Cardiac septum (tissue), 1 donor: Measurements from ENCODE around the gene PPM1D. TPM values are rescaled to one million over a fixed set of nuclear protein-coding genes. Genes with fewer than 3 reads are reported as not detected.
"Not testable (repeated sequence)": the region's sequence is repeated elsewhere in the genome, so short reads cannot be mapped to it uniquely, and the experiment has no call there.

Source experiments
- DNase-seq: peaks from one replicate; pipeline ENCODE4 v3.0.0-alpha.2; 2020; ENCODE audit warnings: low spot score
- intact Hi-C: fragments of 100-400 bp; cut with DNase I; formaldehyde crosslinking; loops from one replicate; pipeline ENCODE4 v1.14.0; 2022
- long read RNA-seq: library from polyadenylated mRNA; unstranded; transcript quantifications from one replicate; pipeline ENCODE4 v2.0.0, GENCODE V29; 2021
- total RNA-seq: library from RNA; stranded (reverse); fragmentation: NEBNext Ultra II Directional; extraction: Animal tissue kit (Norgen Biotek cat#: 25700); gene quantifications from one replicate; pipeline ENCODE4 v1.2.1, GENCODE V29; 2021
- donor health status: DM: no; HTN: no; CAD: no.

Gene PPM1D
- total RNA-seq = 6.2 TPM
- long read RNA-seq, full-length matches to known transcripts = 12 of 15 reads
- long read RNA-seq, partial matches to known transcripts = 1 of 15 reads
- long read RNA-seq, other reads (novel, unspliced or antisense) = 2 of 15 reads

GRCh38 chr17:60599620-60600489, at the start of gene PPM1D:
TSS of gene PPM1D (plus strand) at chr17:60600193. CDS start at chr17:60600415, 222 bp downstream.
- peak; percentile 99 for DNase-seq
- intact Hi-C loops = loop anchor here (2.0 to 5.0 kb wide), 2 partner anchors 75 to 77 kb away; partner anchors contain the start of gene BCAS3

DNA sequence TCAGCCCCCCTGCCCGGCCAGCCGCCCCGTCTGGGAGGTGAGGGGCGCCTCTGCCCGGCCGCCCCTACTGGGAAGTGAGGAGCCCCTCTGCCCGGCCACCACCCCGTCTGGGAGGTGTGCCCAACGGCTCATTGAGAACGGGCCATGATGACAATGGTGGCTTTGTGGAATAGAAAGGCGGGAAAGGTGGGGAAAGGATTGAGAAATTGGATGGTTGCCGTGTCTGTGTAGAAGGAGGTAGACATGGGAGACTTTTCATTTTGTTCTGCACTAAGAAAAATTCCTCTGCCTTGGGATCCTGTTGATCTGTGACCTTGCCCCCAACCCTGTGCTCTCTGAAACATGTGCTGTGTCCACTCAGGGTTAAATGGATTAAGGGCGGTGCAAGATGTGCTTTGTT, 47.7 kb upstream of the PPM1D start:
- intact Hi-C loops, DNase-seq: not testable (repeated sequence)

DNA sequence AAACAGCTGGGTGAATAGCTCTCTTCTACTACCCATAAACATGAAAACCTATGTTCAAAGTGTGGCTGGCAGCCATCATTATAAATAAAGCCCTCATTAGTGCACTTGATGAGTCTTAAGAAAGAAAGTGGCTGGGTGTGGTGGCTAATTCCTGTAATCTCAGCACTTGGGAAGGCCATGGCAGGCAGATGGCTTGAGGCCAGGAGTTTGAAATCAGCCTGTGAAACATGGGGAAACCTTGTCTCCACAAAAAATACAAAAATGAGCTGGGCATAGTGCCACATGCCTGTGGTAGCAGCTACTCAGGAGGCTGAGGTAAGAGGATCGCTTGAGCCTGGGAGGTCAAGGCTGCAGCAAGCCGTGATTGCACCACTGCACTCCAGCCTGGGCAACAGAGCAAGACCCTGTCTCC, 45.6 kb upstream of the PPM1D start:
- no peak for DNase-seq
- intact Hi-C loops = no loop called here

DNA sequence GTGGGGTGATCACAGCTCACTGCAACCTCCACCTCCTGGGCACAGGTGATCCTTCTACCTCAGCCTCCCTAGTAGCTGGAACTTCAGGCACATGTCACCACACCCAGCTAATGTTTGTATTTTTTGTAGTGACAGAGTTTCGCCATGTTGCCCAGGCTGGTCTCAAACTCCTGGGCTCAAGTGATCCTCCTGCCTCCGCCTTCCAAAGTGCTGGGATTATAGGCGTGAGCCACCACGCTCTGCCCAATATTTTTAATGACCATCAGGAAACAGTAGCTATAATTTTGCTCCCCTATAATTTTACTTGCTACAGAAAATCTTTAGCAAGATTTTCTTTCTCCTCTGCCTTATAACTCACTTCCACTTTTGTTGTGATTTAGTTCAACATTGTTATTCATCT, 44.2 kb upstream of the PPM1D start:
- no peak for DNase-seq
- intact Hi-C loops = no loop called here

GRCh38 chr17:60557805-60558204, 42.2 kb upstream of the PPM1D start:
- intact Hi-C loops = no loop called here
- no peak for DNase-seq

- intact Hi-C loops = no loop called here
- no peak for DNase-seq
Measured at GRCh38 chr17:60559659-60559994, 40.4 kb upstream of the PPM1D start.

DNA sequence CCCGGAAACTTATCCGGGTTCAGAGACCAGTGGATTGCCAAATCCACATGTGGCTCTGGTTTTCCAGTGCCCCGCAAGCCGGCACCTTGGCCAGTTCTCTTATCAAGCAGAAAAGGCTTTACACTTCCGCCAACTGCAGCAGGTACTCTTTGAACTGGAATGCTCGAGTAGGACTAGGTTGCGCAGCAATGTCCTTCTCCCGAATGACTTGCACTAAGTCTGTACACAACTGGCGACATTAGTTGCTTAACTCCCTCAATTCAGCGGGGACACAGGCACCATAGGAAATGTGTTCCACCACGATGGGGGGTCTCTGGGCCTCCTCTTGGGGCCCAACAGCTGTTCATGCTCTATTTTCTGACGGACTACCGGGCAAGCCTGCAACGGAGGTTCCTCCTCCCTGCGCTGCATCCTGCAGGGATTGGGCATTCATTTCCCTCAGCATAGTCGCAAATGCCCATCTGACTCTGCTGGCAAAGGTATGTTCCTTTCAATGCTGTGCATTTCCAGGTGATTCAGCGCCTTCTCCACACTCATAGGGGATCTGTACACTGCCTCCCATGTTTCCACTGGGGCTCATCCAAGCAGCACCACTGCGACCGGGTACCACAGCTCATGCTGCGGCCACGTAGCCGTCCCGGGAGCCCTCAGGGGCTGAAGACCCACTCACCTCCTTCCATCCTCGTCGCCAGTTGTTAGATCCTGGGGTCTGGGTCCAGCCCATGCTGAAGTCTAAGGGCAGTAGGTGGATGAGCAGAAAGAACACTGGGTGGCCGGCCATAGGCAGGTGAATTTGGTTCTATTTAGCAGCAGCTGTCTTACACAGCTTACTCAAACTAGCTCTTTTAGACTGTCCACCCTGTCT, 39.8 kb upstream of the PPM1D start:
- intact Hi-C loops = no loop called here
- no peak for DNase-seq

DNA sequence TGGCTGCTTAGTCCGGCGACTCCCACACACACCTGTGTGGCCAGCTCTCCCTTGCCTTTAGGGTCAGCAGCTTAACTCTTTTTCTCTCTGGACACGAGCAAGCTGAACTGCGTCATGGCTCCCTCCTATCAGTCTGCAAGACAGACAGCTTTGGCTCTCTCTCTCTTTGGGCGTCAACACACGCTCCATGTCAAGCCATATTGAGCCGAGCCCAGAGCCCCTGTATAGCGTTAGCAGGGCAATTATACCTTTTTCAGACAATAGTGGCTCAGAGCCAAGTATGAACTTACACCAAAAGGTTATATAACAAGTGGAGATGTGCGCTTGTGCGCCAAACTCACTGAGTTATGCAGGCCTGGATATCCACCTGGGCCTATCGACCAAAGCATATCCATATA, 39.1 kb upstream of the PPM1D start:
- DNase-seq = no peak

GRCh38 chr17:60562421-60562820, 37.6 kb upstream of the PPM1D start:
- intact Hi-C loops = no loop called here
- DNase-seq = no peak

More for the DNA sequence above, 39.1 kb upstream of the PPM1D start:
- intact Hi-C loops = no loop called here

DNA sequence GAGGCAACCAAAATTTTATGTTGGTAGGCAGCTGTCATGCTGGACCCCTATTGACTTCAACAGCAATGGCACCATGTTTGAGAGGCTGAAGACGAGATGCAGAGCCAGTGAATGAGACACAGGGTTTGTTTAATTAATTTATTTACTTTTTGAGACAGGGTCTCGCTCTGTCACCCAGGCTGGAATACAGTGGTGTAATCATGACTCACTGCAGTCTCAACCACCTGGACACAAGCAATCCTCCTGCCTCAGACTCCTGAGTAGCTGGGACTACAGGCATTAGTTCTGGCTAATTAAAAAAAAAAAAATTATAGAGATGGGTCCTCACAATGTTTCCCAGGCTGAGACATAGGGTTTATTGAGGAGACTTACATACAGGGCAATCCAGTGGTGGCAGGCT, 36.2 kb upstream of the PPM1D start:
- intact Hi-C loops = no loop called here

GRCh38 chr17:60565233-60565632, 34.8 kb upstream of the PPM1D start:
- DNase-seq = no peak
- intact Hi-C loops = no loop called here

More for the DNA sequence above, 36.2 kb upstream of the PPM1D start:
- DNase-seq = no peak

GRCh38 chr17:60573236-60574051, 26.5 kb upstream of the PPM1D start:
- intact Hi-C loops = loop anchor here (10.0 kb wide), 1 partner anchor 49 kb away; the partner anchor contains the start of gene APPBP2
- no peak for DNase-seq

GRCh38 chr17:60577147-60577915, 22.7 kb upstream of the PPM1D start:
- no peak for DNase-seq
- intact Hi-C loops = loop anchor here (5.0 to 10.0 kb wide), 2 partner anchors 53 to 60 kb away; partner anchors contain the start of gene APPBP2

GRCh38 chr17:60579090-60579489, 20.9 kb upstream of the PPM1D start:
- intact Hi-C loops = loop anchor here (5.0 to 10.0 kb wide), 2 partner anchors 54 to 58 kb away; partner anchors contain the start of gene APPBP2
- DNase-seq = no peak

GRCh38 chr17:60579551-60579950, 20.4 kb upstream of the PPM1D start:
- intact Hi-C loops = loop anchor here (5.0 to 10.0 kb wide), 2 partner anchors 55 to 58 kb away; partner anchors contain the start of gene APPBP2
- no peak for DNase-seq

- no peak for DNase-seq
- intact Hi-C loops = no loop called here
Measured at GRCh38 chr17:60583008-60583407, 17.0 kb upstream of the PPM1D start.

DNA sequence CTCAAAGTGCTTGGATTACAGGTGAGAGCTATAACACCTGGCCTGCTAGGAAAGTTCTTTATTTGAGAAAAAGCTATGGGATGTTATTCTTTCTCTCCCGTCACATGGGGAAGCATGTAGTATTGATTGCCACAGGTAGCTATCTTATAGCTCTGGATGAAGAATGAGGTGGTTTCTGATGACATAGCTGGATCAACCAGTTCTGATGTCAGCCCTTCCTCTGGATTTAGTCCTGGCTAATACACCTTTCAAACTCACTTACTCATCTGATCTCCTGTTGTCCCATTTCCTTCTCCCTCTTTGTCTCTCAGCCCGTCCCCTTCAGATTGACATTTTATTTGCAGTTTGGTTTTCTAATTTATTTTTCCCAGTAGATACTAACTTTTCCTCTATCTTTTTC, 14.1 kb upstream of the PPM1D start:
- no peak for DNase-seq
- intact Hi-C loops = no loop called here

DNA sequence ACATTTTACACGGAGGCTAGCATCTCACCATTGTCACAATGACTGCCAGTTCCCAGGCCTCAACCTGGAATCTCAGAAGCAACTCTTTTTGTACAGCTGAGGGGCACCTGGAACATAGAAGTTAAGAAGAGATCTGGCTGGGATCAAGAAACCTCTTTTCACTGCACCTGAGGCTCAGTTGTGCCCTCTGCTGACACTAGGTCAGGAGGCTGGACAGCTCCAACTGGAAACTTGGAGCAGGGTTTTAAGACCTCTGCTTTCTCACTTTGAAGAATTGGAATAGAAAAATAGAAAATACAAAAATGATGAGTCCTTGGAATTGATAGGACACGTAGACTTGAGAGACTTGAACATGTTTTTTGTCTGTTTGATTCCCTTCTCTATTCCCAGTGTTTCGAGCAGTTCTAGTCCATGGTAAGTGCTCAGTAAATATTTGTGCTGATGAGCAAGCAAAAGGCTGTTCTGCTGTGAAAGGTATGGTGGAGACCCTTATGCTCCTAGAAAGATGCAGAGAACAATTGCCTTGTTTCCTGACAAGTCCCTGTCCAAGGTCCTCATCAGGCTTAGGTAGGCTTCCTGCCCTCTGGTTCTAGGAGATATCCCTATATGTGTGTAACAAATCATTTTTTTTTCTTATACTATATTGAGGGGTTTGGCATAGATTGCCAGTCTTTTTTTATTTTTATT, 13.6 kb upstream of the PPM1D start:
- intact Hi-C loops = no loop called here
- DNase-seq = no peak
